ENCODE results near the gene TRIL.

DNA sequence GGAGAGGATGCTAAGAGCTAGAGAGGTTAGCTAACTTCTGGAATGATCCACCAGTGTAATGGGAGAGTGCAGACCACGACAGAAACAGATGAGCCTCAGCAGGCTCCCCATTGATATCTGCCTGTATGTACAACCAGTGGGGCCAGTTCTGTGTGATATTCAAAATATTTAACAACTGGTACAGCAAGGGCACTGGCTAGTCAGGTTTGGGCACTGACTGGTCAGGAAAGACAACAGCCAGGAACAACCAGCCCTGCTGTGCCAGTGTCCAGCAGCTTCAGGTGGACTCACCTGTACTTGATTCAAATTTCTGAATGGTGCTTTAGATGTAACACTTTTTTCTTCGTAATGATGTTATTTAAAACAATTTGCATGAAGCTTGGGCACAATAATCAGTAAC lies 5.9 kb upstream of the TRIL start:
- TF ChIP-seq EZH2 (IDR thresholded peaks at IDR 0.05; ENCODE audit: insufficient read depth, poor library complexity, severe bottlenecking) = no peak
- no peak for TF ChIP-seq EZH2phosphoT487 (IDR thresholded peaks at IDR 0.05; ENCODE audit: insufficient read depth, low read depth)

Measured in GM23248 (cell line).